ENCODE data around the gene SETD1A. TPM values are rescaled to one million over a fixed set of nuclear protein-coding genes. Genes with fewer than 3 reads are reported as not detected.

The SETD1A gene
- total and polyA plus RNA-seq, 9 of the 15 experiments (the other 6 are each of a cell fraction or from before 2014, with no cell fraction given): 0.08 to 36.0 (median 4.2) TPM

DNA sequence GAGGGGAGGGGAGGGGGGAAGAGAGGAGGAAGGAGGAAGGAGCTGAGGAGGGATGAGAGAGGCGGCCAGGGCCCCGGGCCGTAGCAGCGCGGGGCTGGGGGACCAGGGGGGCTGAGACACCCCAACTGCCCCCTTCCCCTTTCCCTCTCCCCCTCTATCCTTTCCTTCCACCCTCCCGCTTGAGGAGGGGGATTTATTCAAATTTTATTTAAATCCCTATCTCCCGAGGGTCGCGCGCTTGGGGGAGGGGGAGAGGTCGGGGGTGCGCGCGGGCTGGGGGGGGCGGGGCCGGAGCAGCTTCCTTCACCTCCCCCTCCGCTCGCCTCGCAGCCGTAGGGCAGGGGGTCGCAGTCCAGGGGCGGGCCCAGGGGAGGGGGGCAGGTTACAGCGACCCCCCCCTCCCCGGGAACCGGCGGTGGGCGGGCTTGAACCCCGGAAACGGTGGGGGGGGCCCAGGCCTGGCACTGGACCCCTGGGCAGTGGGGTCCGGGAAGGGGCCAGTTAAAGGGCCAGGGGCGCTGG is 33.9 kb upstream of the SETD1A start, which contains the start of gene FBXL19 (continued):
- TF ChIP-seq, protein P1, sequence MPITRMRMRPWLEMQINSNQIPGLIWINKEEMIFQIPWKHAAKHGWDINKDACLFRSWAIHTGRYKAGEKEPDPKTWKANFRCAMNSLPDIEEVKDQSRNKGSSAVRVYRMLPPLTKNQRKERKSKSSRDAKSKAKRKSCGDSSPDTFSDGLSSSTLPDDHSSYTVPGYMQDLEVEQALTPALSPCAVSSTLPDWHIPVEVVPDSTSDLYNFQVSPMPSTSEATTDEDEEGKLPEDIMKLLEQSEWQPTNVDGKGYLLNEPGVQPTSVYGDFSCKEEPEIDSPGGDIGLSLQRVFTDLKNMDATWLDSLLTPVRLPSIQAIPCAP (CRISPR knock-in tag; IDR thresholded peaks at IDR 0.05; ENCODE audit: borderline replicate concordance): no peak
- TF ChIP-seq KAT2B (IDR thresholded peaks at IDR 0.05; ENCODE audit: low read depth, low read length) (no peak), FOXM1 (IDR thresholded peaks at IDR 0.05; ENCODE audit: low read depth) (no peak), FOXM1 (CRISPR knock-in tag; IDR thresholded peaks at IDR 0.05; ENCODE audit: low read depth) (no peak), CBFA2T3 (IDR thresholded peaks at IDR 0.05) (no peak), MAZ (CRISPR knock-in tag; conservative IDR thresholded peaks at IDR 0.05 in 1 of 2, IDR thresholded peaks at IDR 0.05 in 1 of 2) (0 out of 4 replicates have a peak, but pooled peaks of 1 of the 2 experiments have one; percentile 14), ZNF444 (CRISPR knock-in tag; IDR thresholded peaks at IDR 0.05) (peak; percentile 77), GABPB2 (CRISPR knock-in tag; conservative IDR thresholded peaks at IDR 0.05) (no peak), POLR2G (IDR thresholded peaks at IDR 0.05; ENCODE audit: low read depth, low read length) (no peak), NCOA2 (IDR thresholded peaks at IDR 0.05; ENCODE audit: partially characterized antibody in 2 of 2) (no peak), PHF20 (IDR thresholded peaks at IDR 0.05; ENCODE audit: partially characterized antibody) (no peak), SAFB2 (IDR thresholded peaks at IDR 0.05; ENCODE audit: borderline replicate concordance, low read depth, low read length, severe bottlenecking) (no peak), PRPF4 (IDR thresholded peaks at IDR 0.05; ENCODE audit: insufficient read depth, low read depth, low read length, poor library complexity, severe bottlenecking) (no peak), ZNF445 (CRISPR knock-in tag; IDR thresholded peaks at IDR 0.05; ENCODE audit: low read depth) (no peak), HSF4 (CRISPR knock-in tag; IDR thresholded peaks at IDR 0.05; ENCODE audit: borderline replicate concordance) (no peak), E2F3 (CRISPR knock-in tag; IDR thresholded peaks at IDR 0.05) (no peak), RB1 (IDR thresholded peaks at IDR 0.05; ENCODE audit: low read depth) (no peak)
- TF ChIP-seq, protein P2, sequence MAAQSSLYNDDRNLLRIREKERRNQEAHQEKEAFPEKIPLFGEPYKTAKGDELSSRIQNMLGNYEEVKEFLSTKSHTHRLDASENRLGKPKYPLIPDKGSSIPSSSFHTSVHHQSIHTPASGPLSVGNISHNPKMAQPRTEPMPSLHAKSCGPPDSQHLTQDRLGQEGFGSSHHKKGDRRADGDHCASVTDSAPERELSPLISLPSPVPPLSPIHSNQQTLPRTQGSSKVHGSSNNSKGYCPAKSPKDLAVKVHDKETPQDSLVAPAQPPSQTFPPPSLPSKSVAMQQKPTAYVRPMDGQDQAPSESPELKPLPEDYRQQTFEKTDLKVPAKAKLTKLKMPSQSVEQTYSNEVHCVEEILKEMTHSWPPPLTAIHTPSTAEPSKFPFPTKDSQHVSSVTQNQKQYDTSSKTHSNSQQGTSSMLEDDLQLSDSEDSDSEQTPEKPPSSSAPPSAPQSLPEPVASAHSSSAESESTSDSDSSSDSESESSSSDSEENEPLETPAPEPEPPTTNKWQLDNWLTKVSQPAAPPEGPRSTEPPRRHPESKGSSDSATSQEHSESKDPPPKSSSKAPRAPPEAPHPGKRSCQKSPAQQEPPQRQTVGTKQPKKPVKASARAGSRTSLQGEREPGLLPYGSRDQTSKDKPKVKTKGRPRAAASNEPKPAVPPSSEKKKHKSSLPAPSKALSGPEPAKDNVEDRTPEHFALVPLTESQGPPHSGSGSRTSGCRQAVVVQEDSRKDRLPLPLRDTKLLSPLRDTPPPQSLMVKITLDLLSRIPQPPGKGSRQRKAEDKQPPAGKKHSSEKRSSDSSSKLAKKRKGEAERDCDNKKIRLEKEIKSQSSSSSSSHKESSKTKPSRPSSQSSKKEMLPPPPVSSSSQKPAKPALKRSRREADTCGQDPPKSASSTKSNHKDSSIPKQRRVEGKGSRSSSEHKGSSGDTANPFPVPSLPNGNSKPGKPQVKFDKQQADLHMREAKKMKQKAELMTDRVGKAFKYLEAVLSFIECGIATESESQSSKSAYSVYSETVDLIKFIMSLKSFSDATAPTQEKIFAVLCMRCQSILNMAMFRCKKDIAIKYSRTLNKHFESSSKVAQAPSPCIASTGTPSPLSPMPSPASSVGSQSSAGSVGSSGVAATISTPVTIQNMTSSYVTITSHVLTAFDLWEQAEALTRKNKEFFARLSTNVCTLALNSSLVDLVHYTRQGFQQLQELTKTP (IDR thresholded peaks at IDR 0.05; ENCODE audit: low read depth in 1 of 2, partially characterized antibody in 2 of 2): no peak
- TF ChIP-seq, protein P3, sequence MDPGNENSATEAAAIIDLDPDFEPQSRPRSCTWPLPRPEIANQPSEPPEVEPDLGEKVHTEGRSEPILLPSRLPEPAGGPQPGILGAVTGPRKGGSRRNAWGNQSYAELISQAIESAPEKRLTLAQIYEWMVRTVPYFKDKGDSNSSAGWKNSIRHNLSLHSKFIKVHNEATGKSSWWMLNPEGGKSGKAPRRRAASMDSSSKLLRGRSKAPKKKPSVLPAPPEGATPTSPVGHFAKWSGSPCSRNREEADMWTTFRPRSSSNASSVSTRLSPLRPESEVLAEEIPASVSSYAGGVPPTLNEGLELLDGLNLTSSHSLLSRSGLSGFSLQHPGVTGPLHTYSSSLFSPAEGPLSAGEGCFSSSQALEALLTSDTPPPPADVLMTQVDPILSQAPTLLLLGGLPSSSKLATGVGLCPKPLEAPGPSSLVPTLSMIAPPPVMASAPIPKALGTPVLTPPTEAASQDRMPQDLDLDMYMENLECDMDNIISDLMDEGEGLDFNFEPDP (CRISPR knock-in tag; IDR thresholded peaks at IDR 0.05): no peak
- TF ChIP-seq, protein P4, sequence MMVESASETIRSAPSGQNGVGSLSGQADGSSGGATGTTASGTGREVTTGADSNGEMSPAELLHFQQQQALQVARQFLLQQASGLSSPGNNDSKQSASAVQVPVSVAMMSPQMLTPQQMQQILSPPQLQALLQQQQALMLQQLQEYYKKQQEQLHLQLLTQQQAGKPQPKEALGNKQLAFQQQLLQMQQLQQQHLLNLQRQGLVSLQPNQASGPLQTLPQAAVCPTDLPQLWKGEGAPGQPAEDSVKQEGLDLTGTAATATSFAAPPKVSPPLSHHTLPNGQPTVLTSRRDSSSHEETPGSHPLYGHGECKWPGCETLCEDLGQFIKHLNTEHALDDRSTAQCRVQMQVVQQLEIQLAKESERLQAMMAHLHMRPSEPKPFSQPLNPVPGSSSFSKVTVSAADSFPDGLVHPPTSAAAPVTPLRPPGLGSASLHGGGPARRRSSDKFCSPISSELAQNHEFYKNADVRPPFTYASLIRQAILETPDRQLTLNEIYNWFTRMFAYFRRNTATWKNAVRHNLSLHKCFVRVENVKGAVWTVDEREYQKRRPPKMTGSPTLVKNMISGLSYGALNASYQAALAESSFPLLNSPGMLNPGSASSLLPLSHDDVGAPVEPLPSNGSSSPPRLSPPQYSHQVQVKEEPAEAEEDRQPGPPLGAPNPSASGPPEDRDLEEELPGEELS (CRISPR knock-in tag; IDR thresholded peaks at IDR 0.05; ENCODE audit: borderline replicate concordance): no peak
